G401 (cell line): ENCODE data around the gene HS3ST3A1. TPM values are rescaled to one million over a fixed set of nuclear protein-coding genes. Genes with fewer than 3 reads are reported as not detected.
"Not testable (repeated sequence)": the region's sequence is repeated elsewhere in the genome, so short reads cannot be mapped to it uniquely, and the experiment has no call there.

Source experiments
- DNase-seq: peaks from one replicate; pipeline ENCODE4 v3.0.0-alpha.2; 2015; ENCODE audit warnings: low spot score
- in situ Hi-C: cut with HindIII; loops from 2 replicates; pipeline ENCODE4 v1.10.0; 2016; ENCODE audit warnings: low sequenced_read_pairs, mixed read lengths
- total RNA-seq: library from RNA; depleted of rRNA; stranded (reverse); fragments of >200 nt; shearing (Covaris generic); gene quantifications from 2 replicates; pipeline ENCODE4 v1.2.3, GENCODE V29; 2014

HS3ST3A1 gene
- total RNA-seq, 1 experiment from 2014 or later = not detected

- in situ Hi-C loops = no loop called here
- DNase-seq = no peak
Measured at GRCh38 chr17:13508896-13509295, 92.8 kb downstream of the HS3ST3A1 start.

GRCh38 chr17:13503526-13503925 lies 98.2 kb downstream of the HS3ST3A1 start:
- in situ Hi-C loops = no loop called here
- no peak for DNase-seq

- no peak for DNase-seq
- in situ Hi-C loops = no loop called here
Measured at GRCh38 chr17:13502263-13502662, 99.5 kb downstream of the HS3ST3A1 start.

- in situ Hi-C loops = no loop called here
- DNase-seq = no peak
Measured at GRCh38 chr17:13500947-13501346, 100.8 kb downstream of the HS3ST3A1 start.

- in situ Hi-C loops = no loop called here
- DNase-seq = no peak
Measured at GRCh38 chr17:13498184-13498583, 103.5 kb downstream of the HS3ST3A1 start.

- in situ Hi-C loops, DNase-seq: not testable (repeated sequence)
Measured at GRCh38 chr17:13496553-13497056, 105.1 kb downstream of the HS3ST3A1 start.

- no peak for DNase-seq
- in situ Hi-C loops = no loop called here
Measured at GRCh38 chr17:13495423-13495822, 106.3 kb downstream of the HS3ST3A1 start.

- DNase-seq = no peak
- in situ Hi-C loops = no loop called here
Measured at GRCh38 chr17:13492737-13493122, 109.0 kb downstream of the HS3ST3A1 start.

GRCh38 chr17:13491916-13492736 lies 109.6 kb downstream of the HS3ST3A1 start:
- in situ Hi-C loops = no loop called here
- DNase-seq = no peak

GRCh38 chr17:13491491-13491890 lies 110.2 kb downstream of the HS3ST3A1 start:
- no peak for DNase-seq
- in situ Hi-C loops = no loop called here

- no peak for DNase-seq
- in situ Hi-C loops = no loop called here
Measured at GRCh38 chr17:13490906-13491482, 110.7 kb downstream of the HS3ST3A1 start.

GRCh38 chr17:13490427-13490826 lies 111.3 kb downstream of the HS3ST3A1 start:
- in situ Hi-C loops = no loop called here
- no peak for DNase-seq

GRCh38 chr17:13485327-13485726 lies 116.4 kb downstream of the HS3ST3A1 start:
- no peak for DNase-seq
- in situ Hi-C loops = no loop called here

- in situ Hi-C loops = no loop called here
- DNase-seq = no peak
Measured at GRCh38 chr17:13484020-13484419, 117.7 kb downstream of the HS3ST3A1 start.

GRCh38 chr17:13480877-13481276 lies 120.9 kb downstream of the HS3ST3A1 start:
- in situ Hi-C loops = no loop called here
- no peak for DNase-seq

GRCh38 chr17:13478326-13478830 lies 123.4 kb downstream of the HS3ST3A1 start:
- DNase-seq = no peak
- in situ Hi-C loops = no loop called here

GRCh38 chr17:13477180-13477611 lies 124.5 kb downstream of the HS3ST3A1 start:
- in situ Hi-C loops = no loop called here
- no peak for DNase-seq

GRCh38 chr17:13476720-13477119 lies 125.0 kb downstream of the HS3ST3A1 start:
- no peak for DNase-seq
- in situ Hi-C loops = no loop called here

GRCh38 chr17:13475574-13476223 lies 126.0 kb downstream of the HS3ST3A1 start:
- in situ Hi-C loops = no loop called here
- DNase-seq = no peak
